GM21447 (cell line): ENCODE data around the gene LRRC42.
A peak's percentile ranks its signal among the peaks of the same experiment; 100 is the strongest.

ENCODE experiments used
- ATAC-seq: cut with Tn5 transposase; IDR thresholded peaks from one replicate; pipeline ENCODE4 v1.9.1; 2021; ENCODE audit not compliant: unreplicated experiment

Gene LRRC42

DNA sequence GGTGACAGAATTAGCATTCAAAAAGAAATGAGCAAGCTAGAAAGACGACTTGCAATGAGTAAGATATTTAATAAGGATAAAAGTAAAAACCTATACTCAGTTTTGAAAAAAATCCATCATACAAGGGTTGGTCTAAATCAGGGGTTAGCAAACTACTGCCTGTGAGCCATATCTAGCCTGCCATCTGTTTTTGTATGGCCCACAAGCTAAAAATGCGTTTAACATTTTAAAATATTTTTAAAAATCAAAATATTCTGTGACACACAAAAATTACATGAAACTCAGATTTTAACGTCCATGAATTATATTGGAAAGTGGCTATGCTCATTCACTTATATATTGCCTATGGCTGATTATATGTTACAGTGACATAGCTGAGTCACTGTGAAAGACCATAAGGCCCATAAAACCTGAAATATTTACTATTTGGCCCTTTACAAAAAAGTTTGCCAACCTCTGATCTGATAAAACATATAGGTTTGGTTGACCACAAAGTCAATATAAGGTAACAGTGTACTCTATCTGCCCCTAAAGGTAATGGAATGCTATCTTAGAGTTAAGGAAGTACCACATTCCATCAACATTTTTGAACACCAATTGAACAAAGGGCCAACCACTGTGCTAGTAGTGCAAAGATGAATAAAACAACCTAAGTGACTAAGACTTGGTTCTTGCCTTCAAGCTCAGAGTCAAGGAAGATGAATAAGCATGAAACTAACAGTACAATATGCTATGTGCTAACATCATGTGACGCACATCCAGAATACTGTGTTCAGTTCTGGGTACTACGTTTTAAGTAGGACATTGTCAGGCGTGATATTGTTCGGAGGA is 3.8 kb upstream of the LRRC42 start:
- no peak for ATAC-seq

DNA sequence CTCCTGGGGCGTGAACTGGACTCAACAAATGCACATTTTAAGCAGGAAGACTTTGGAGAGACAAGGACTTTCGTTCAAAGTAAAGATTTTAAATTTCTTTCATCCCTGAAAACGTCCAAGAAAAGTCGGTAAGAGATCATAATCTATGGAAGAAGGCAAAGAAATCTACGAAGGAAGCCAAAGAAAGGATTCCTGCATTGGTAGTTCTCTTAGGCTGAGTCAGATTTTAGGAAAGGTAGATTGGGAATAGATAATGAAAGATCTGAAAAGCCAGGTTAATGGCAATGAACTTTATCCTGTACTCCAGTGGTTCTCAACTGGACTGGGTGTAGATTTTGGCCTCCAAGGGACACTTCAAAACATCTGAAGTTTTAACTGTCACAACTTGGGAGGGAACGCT is 3.1 kb upstream of the LRRC42 start:
- no peak for ATAC-seq

DNA sequence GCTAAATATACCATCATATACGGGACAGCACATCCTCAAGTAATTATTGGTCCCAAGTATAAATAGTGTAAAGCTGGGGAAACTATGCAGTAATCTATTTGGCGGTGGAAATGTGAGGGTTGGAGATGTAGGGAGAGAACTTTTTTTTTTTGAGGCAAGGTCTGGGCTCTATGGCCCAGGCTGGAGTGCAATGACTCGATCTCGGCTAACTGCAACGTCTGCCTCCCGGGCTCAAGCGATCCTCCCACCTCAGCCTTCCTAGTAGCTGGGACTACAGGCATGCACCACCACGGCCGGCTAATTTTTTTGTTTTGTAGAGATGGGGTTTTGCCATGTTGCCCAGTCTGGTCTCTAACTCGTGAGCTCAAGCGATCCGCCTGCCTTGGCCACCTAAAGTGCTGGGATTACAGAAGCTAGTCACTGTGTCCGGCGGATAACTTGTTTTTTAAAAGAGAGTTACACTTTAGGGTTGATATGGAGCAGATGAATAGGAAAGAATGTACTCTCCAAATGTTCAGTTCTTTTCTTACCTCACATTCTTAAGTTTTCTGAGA is 2.6 kb upstream of the LRRC42 start:
- no peak for ATAC-seq

DNA sequence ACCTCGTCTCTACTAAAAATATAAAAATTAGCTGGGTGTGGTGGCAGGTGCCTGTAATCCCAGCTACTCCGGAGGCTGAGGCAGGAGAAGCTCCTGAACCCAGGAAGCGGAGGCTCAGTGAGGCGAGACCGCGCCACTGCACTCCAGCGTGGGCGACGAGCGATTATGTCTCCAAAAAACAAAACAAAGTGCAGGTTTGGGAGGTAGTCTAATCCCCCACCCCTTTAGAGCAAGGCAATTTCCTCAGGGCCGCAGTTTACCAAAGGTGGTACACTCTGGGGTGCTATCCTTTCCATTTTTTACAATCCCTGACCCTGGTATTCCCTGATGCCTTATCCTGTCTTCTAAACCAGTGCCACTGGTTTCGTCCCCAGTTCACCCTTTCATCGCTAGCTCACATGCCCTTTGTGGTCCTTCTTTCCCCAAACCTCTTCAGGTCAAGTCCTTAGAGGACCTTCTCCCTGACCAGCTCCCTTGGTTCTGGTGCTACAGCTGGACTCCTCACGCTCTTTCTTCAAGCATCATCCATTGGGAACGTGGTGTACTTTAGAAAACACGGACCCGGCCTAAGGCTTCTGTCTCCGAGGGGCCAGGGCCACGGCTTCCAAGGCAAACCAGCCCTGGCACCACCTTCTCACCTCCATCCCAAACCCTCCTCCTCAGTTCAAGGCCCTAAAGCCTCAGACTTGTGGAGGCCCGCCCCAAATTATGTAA is 1.5 kb upstream of the LRRC42 start:
- ATAC-seq, result no peak

DNA sequence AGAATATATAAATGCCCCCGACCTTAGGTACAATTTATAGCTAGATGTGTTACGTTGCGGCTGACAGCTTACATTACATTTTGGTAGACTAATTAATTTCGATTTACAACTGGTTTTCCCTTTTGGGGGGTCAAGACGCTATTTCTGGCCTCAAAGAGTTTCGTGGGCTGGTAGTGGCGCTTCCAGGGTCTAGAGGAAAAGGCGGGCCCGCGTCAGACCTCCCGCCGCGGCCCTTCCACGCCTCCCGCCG is 1.0 kb upstream of the LRRC42 start:
- ATAC-seq, result no peak

DNA sequence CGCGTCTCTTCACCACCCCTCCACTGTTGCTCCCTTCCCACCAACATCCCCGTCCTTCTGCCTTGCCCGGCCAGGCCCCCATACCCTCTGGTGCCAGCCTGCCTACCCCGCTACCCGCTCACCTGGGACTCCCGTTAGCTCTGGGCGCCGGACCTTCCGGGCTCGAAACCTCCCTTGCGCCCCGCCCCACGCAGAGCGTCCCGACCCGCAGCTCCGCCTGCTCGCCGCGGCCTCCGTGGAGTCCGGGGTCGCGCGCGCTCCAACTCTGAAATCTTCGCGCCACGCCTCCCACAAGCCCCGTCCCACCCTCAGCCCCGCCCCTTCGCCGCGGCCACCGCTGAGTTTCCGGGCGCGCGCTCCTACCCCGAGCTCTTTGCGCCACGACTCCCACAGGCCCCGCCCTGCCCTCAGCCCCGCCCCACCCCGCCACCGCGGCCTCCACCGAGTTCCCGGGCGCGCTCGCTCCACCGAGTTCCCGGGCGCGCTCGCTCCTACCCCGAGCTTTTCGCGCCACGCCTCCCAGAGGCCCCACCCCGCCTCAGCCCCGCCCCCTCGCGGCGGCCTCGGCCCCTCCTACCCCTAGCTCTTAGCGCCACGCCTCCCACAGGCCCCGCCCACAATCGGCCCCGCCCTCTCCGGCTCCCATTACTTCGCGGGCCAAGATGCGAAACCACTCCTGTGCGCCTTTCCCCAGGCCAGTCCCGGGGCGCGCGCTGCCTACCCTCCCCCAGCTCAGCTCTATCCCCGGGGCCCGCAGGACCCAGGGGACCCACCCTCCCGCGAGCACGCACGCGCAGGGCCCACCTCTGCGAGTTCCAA is 508 bp upstream of the LRRC42 start, which contains the start of gene IFT25:
TSS of gene IFT25 (minus strand) at position 267 of the 819 bp plus-strand sequence. CDS start 5,617 bp downstream, outside the sequence.
- peak; percentile 62 for ATAC-seq

DNA sequence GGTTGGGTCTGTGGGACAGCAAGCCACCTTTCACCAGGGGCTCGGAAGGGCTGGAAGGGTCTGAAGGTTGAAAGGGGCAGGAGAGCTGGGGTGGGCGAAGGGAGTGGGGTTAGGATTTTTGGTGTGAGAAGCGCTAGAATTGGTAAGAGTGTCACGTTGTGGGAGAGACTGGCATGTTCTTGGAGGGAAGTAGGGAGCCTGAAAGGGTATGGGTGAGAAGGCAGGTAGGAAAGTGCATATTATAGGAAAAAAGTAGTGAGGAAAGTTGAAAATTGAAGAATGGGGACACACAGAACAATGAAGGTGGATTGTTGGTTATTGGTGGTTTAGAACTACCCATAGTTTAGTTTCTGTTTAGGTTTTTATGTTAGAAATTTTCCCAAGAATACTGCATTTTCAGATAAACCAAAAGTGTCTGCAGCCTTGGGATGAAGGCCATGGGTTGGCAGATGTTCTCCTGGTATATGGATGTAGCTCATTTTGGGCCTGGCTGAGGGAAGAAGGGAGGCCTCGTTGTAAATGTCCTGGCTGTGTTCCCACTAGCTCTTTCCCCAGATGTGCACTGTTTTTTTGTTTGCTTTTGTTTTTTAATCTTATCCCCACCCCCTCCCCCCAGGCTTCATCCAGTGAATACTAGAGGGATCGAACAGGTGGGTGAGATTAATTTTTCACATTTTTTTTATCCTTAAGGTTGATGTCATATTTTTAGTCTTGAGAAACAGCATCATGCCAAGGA is 1.2 kb downstream of the LRRC42 start:
- no peak for ATAC-seq

DNA sequence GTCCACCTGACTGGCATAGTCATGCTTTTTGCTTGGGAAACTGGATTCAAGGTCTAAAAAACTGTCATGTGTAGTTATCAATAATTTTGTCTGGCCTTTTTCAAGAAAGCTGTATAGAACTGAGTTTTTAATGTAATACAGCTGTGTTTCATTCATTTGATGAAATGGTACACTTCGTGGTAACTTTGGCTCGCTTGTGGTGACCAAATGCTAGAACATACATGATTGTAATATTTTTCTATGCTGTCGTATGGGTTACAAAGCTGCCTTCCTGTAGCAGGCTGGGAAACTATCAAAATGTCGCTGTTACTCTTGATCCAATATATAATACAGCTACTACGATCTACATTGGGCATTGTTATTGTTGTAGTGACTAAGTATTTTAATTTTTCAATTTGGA is 2.1 kb downstream of the LRRC42 start:
- no peak for ATAC-seq

DNA sequence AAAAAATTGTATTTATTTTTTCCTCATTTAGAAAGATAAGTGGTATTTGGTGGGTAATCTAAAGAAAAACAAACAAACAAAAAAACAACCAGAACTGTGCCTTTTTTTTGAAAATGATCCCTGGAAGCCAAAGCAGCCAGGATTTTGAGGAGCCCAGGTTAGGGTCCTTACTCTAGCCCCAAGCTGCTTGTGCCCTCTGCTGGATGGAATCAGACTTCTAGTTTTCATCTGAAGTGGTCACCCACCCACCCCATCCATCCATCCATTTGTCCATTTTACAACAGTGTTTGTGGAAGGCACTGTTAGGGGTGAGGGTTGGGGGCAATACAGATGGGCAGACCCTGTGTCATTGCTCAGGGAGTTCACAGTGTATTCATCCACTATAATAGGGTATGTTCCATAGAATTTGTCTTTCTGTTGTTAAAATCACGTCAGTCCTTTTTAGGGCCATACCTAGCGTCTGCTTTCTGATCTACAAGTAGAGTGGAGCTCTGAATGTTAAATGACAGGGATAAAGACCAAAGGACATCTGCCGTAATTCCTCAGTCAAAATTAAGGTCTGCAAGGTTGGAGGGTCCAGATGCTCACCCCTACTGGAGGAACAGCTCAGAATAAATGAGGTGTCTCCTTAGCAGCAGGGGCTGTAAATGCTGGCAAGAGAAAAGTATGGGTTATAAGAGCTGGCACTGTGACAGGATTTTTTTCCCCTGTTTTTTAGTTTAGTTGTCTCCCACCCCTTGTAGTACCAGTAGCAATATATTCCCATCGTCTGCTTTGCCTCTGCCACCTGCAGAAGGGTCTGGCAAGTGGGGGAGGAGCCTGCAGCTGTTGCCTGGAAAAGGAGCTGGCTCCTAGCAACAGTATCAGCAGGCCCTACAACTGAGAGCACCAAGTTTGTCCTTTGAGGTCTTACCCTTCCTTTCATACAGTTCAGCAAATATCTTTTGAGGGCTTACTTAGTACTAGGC is 3.2 kb downstream of the LRRC42 start:
- ATAC-seq, result no peak

DNA sequence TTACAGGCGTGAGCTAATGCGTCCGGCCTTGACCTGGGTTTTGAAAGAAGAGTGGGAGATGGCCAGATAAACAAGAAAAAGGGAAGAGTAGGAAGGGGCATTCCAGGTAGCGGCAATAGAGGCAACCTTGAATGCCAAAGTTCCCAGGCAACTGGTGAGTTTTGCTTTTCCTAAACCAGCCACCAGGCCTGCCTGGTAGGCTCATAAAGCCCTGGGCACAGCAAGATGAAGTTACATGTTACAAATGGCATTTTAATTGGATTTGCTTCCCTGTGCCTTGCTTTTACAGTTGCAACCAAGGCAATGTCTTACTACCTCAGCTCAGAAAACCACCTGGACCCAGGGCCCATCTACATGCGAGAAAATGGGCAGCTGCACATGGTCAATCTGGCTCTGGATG is 5.5 kb downstream of the LRRC42 start:
- ATAC-seq, result no peak

DNA sequence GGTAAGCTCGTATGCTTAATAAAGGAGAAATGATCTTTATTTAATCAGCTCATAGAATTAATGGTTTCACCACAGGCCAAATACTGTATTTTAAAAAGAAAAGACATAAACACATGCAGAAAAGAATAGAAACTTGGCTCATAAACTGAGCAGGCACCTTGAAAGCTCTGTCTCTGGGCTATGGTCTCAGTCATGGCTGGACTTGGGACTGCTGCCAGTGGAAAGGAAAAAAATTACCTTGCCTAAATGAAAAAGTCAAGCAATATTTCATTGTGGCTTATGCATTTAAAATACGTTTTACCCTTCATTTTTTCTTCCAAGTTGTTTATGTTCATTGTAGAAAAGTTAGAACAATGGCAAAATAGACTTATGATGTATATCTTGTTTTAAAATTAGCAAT is 8.0 kb downstream of the LRRC42 start:
- ATAC-seq, result no peak

DNA sequence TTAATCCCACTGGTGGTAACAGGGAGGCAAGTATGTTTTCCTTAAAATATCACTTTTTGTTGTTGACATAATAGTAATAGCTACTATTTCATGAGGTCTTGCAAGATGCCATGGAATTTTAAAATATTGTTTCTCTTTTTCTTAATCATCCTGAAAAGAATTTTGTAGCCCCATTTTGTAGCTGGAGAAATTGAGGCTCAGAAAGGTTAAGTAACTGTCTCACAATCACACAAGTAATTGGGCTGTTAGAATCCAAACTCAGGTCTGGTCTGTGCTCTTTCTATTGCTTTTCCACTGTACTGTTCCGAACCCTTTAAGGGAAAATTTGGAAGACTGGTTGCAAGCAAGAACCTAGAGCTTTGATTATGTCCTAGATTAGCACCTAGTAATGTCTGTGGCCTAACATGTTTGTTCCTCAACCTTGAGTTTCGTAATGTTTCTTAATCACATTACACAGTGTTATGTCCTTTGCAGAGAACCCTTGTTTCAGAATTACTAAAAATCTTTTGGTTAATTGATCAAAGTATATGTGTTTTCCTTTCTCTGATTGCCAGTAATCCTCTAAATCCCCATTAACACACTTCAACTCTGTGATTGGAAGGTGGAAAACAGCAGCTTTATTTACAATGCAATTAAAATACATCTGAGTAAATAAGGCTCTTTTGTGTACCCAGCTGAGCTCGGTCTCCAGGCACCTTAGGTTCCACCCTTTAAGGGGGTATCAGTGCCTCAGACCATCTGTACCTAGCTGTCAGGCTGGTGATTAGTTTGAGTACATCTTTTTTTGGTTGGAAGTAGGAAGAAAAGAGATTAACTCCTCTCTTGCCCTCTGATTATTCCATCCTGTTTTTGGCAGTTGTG is 10.4 kb downstream of the LRRC42 start:
- no peak for ATAC-seq

DNA sequence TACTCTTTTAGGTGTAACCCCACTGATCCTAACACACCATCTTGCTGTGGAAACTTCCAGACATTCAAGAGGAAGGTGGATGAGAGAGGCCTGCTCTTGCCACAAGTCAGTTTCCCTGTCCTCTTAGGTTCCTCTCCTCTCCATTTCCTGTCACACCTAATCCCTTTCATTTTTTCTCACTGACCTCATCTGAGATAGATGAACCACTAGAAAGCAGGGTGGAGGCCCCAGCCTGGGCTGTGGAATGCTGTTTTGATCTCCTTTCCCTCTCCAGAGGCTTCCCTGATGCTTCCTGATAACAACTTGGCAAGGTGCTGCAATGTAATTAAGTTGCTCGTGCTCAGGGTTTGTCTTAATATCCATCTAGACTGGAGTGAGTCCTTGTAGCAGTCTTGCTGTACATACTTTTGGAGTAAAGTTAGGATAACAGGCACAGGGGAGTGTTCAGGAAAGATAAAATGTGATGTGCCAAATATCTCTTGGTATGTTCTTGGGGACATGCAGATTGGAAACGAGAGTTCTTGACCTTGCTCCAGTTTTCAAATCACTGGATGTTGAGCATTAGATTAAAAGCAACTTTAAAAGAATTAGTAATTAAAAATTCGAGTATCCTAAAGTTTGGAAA is 11.2 kb downstream of the LRRC42 start:
- no peak for ATAC-seq

DNA sequence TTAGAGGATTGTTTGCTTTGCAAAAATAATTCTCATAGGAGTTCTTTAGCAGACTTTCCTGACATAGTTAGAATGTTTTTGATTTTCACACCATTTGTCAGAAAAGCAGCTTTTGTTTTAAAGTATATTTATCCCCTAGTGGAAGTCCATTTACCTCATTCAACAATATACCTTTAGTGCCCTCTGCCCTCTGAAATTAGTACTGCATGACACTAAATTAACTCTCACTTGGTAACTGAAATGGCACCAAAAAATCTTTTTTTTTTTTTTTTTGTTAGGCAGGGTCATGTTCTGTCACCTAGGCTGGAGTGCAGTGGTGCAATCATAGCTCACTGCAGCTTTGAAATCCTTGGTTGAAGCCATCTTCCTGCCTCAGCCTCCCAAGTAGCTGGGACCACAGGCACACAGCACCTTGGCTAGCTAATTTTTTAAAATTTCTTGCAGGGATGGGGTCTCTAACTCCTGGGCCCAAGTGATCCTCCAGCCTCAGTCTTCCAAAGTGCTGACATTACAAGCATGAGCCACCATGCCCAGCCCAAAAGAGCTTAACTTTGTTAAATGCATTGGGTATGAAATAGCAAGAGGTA is 13.6 kb downstream of the LRRC42 start:
- ATAC-seq, result no peak

DNA sequence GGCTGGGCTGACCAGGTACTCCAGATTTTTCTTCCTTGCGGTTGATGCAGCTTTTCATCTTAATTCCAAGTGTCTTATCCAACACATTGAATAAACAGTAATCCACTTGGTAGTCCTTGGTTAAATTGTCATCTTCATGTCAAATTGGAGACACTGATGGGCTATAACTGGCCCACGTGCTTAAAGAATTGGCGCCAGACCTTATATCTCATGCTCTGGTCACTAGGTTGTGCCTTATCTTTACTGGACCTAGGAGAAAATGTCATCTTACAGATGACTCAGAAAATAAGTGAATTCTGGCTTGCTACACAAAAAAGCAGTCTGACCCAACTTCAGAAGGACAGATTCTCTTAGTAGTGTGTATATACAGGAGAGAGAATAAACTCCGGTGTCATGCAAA is 16.2 kb downstream of the LRRC42 start:
- ATAC-seq, result no peak

DNA sequence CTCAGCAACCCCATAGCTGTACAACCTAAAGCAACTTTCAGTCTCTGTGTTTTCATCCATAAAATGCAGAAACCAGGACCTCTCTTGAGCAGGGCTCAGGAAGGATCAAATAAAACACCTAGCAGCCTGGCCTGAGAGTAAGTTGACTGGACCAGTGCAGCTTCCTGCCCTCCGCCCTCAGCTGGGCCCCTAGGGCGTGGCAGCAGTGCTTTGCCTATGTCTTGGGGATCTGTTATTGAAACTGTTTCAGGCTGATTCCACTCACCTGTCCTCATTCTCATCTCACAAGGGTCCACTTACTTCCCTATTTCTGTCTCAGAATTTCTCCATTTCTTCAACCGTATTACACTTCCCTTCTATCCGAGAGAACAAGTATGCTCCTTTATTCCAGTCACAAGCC is 17.3 kb downstream of the LRRC42 start:
- no peak for ATAC-seq

DNA sequence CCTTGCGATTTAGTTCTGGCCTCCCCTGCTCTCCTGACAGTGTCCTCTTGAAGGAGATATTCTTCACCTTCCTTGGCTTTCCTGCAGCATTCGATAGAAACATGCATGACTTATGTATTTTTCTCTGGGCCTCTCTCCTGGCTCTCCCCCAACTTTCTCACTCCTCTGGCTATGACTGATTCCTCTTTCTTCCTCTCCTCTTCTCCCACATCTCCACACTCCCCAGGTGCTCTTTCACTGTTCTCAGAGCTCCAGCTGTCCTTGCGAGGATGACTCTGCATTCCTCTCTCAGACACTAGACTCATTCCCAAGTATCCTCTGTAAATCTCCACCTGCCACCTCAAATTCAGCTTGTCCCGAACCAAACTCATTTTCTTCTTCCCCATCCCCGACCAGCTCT is 18.0 kb downstream of the LRRC42 start:
- ATAC-seq, result no peak

DNA sequence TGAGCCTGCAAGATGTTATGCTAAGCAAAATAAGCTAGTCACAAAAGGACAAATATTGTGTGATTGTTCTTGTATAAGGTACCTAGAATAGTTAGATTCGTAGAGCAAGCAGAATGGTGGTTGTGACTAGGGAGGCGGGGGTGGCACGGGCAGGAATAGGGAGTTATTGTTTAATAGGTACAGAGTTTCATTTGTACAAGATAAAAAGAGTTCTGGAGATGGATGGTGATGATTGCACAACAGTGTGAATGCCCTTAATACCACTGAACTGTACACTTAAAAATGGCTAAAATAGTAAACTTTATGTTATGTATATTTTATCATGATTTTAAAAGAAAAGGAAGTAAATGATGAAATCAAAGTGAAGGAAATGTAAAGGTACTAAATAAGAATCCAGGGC is 20.6 kb downstream of the LRRC42 start:
- ATAC-seq, result no peak
